HG03064 (cell line): Measurements from ENCODE around the gene SMIM13.
A peak's percentile ranks its signal among the peaks of the same experiment; 100 is the strongest.

Experiments used
- ATAC-seq: cut with Tn5 transposase; IDR thresholded peaks from one replicate; pipeline ENCODE4 v1.9.1; 2021; ENCODE audit warnings: low read depth; ENCODE audit not compliant: unreplicated experiment

SMIM13 gene

DNA sequence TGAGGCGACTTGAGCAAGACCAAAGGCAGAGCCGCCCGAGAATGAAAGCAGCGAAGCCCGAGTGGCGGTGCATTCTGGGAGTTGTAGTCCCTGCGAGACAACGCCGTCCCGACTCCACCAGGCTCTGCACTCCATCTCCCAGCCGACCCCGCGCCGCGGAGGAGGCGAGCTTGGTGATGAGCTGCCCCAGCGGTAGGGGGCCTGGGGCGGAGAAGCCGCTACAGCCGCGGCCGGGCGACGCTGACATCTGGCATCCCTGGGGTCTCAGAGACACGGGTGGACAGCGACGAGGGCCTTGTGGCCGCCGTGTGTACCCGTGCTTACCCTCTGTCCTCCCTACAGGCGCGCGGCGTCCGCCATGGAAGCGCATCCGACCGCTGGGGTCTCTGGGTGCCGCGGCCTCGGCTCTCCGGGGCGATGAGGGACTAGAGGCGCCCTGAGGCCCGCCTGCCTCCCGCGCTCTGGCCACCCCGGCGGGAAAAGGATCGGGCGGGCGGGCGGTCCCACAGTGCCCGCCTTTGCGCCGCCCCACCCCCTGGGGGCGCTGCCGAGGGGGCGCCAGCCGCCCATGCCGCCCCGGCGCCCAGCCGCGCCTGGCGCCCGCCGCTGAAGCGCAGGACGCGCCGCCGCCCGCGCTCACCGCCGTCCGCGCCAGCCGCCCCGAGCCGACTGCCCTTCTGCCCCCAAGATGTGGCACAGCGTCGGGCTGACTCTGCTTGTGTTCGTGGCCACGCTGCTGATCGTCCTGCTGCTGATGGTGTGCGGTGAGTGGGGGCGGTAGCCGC is at the start of gene SMIM13:
SMIM13 (plus strand) TSS at position 209 of the 785 bp plus-strand sequence; CDS start at position 689, 480 bp downstream.
- ATAC-seq, result peak; percentile 88

DNA sequence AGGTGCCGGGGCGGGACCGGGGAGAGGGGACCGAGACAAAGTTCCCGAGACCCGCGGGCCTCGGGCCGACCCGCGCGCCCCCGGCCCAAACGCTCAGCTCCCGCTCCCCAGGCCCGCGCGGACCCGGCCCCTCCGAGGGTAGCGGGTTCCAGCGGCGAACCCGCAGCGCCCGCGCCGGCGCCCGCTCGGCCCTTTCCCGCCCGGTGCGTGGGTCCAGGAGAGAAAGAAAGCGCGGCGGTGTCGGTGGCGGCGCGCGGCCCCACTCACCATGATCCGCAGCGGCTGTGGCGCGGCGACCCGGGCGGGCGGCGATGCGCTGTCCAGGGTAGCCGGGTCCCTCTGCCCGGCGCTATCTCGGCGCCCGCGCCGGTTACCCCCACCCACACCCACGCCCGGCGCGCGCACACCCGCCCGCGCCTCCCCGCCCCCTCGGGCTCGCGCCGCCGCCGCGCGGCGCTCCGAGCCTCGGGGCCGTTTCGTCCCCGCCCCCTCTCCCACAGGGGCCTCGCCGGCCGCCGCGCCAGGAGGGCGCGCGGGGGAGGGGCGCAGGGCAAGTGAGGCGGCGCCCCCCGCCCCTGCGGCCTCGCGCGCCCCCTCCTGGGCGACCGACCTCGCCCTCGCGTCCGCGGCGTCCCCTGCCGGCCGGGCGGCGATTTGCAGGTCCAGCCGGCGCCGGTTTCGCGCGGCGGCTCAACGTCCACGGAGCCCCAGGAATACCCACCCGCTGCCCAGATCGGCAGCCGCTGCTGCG is 49.5 kb upstream of the SMIM13 start, which contains the start of gene ELOVL2:
ELOVL2 (minus strand) TSS at position 345 of the 751 bp plus-strand sequence; CDS start at position 270, 75 bp downstream.
- ATAC-seq, result no peak

DNA sequence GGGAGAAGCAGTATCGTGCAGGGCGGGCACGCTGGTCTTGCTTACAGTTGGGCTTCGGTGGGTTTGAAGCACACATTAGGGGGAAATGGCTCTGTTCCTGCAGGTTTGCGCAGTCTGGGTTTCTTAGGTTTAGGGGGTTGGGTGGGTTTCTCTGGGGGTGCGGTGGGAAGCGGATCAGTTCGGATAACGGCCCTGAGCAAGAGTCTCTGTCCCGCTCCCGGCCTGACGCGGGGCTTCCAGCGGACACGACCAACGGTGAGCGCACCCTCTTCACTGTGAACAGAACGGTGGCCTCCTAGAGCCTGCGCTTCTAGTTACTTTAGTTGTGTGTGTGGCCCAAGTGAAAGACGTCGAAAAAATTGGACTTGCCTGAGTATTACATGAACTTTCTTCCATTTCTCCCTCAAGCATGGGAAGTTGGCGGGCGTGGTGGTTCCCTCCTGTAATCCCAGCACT is 48.9 kb upstream of the SMIM13 start:
- no peak for ATAC-seq

DNA sequence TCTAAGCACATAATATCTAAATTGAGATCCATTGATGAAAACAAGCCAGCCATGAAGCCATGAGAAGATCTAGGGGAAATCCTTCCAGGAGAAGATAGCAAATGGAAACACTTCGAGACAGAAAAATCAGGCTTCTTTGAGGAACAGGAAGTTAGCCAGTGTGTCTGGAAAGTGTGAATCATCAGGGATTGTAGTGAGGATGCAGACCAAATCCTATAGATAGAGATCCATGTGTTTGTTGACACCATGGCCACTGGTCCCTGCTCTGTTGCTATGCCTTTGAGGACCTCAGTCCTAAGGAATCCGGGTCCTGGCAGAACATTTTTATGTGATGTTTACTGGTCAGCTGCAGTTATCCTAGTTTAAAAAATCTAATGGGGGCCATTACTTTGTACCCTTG is 42.9 kb upstream of the SMIM13 start:
- no peak for ATAC-seq

- ATAC-seq, result no peak
These were observed 40.3 kb upstream of the SMIM13 start for GRCh38 chr6:11053307-11053706.

DNA sequence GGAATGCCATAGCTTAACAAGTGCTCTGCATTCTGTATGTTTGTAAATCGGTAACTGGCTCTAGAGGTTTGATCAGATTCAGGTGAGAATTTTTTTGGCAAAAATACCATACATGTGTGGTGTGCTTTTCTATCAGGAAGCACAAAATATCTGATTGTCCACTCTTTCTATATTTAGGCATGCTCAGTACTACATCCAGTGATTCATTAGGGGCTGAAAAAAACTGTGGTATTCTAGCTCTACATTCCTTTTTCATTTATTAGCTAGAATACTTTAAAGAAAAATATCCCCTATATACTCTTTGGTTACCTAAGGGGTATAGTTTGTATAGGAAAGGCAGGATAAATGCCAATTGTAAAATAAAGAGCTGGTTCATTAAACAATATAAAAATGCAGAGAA is 38.9 kb upstream of the SMIM13 start:
- ATAC-seq, result no peak

- no peak for ATAC-seq
These were observed 38.5 kb upstream of the SMIM13 start for GRCh38 chr6:11055127-11055627.

- ATAC-seq, result no peak
These were observed 36.8 kb upstream of the SMIM13 start for GRCh38 chr6:11056871-11057270.

- ATAC-seq, result no peak
These were observed 35.2 kb upstream of the SMIM13 start for GRCh38 chr6:11058406-11058805.

DNA sequence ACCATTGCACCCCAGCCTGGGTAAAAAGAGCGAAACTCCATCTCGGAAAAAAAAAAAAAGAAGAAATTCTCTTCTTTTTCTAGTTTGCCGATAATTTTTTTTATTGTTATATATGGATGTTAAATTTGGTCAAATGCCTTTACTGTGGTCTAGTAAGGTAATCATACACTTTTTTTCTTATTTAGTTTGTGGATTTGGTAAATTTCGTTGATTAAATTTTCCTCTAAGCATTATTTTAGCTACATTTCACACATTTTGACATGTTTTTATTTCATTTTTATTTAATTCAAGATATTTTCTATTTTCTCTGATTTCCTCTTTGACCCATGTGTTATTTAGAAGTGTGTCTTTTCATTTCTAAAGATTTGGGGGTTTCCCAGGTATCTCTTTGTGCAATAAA is 31.6 kb upstream of the SMIM13 start:
- no peak for ATAC-seq

- ATAC-seq, result no peak
These were observed 30.9 kb upstream of the SMIM13 start for GRCh38 chr6:11062715-11063114.

DNA sequence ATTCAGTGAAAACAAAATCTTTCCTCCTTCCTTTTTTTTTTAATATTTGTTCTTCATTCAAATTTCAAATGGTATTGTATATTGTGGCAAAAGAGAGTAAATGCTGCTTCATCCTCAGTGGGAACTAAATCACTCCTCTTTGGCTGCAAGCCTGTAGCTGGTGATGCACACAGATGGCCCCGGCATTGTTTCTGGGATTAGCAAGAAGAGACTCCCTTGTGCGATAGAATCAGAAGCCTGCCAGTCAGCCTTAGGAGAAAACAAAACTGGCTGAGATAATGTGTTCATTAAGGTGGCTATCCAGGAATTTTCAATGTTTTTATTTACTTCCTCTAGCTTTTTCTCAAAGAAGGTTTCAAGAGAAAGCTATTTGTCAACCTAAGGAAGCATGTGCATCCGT is 28.8 kb upstream of the SMIM13 start:
- ATAC-seq, result no peak

DNA sequence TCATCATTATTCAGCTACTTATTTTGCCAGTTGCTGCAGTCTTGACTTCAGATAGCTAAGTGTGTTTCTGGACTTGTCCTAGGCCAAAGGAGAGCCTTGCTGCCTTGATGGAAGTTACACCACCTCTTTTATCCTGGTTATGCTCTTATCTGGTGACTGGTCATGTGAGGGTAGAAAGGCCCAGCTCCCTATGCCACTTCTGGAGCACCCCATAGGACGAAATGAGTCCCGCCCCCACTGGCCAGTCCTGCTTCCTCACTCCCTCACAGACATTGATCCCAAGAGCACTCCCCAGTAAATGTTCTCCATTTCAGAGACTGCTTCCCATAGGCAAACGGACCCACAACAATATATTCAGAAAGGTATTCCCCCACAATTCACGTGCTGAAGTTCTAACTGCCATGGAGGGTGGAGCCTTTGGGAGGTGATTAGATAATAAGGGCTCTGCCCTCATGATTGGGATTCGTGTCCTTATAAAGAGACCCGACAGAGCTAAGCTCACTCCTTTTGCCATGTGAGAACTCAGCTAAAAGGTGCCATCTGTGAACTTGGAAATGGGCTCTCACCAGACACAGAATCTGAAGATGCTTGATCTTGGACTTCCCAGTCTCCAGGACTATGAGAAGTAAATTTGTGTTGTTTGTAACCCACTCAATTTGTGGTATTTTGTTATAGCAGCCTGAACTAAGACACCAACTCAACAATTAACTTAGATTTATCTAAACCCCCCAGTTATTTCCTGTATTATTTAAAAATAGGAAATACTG is 28.0 kb upstream of the SMIM13 start:
- ATAC-seq, result no peak

DNA sequence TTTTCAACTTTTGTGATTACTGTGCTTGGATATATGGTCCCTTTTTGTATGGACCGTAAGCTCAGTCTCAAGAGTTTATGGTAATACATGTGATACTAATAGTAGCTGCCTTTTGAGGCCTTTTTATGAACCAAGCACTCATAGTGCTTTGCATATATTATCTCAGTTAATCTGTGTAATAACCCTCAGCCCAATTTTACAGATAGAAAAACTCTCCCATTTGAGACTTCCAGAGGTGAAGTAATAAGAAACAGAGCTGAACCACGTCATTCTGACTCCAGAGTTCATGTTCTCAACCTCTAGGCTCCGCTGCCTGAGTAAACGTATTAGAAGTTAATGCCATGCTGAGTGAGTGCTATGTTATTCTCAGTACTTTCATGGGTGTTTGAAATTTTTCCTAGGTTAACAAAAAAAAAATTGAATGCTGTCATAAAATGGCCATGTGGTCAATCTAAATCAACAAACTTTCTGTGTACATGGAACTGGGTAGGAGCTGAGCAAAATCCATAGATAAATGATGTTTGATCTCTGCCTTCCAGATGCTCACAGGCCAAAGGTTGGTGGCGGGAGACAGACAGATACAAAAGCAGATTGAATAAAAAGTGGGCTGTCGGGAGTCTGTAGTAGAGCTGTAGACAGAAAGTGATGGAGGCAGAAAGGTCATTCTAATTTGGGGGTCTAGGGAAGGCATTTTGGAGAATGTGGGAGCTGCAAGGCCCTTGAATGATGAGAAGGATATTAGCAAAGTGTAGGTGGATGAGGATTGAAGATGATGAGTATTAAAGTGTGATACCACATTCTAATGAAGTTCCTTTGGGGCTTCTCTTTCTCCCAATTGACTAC is 26.9 kb upstream of the SMIM13 start:
- ATAC-seq, result no peak

GRCh38 chr6:11067348-11067747 is 26.3 kb upstream of the SMIM13 start:
- ATAC-seq, result no peak

- no peak for ATAC-seq
These were observed 23.9 kb upstream of the SMIM13 start for GRCh38 chr6:11069760-11070159.

DNA sequence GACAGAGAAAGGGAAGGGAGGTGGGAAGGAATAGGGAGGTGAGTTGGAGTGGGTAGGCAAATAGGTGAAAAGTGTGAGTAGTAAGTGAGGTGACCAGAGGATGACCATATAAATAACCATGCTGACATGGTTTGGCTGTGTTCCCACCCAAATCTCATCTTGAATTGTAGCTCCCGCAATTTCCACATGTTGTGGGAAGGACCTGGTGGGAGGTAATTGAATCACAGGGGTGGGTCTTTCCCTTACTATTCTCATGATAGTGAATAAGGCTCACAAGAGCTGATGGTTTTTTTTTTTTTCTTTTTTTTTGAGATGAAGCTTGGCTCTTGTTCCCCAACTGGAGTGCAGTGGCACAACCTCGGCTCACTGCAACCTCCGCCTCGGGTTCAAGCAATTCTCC is 21.5 kb upstream of the SMIM13 start:
- no peak for ATAC-seq

- no peak for ATAC-seq
These were observed 17.1 kb upstream of the SMIM13 start for GRCh38 chr6:11076540-11076939.

- no peak for ATAC-seq
These were observed 15.4 kb upstream of the SMIM13 start for GRCh38 chr6:11078266-11078665.

GRCh38 chr6:11080296-11080695 is 13.3 kb upstream of the SMIM13 start:
- no peak for ATAC-seq
